ENCODE results near the gene SPTBN5.

SPTBN5 gene

DNA sequence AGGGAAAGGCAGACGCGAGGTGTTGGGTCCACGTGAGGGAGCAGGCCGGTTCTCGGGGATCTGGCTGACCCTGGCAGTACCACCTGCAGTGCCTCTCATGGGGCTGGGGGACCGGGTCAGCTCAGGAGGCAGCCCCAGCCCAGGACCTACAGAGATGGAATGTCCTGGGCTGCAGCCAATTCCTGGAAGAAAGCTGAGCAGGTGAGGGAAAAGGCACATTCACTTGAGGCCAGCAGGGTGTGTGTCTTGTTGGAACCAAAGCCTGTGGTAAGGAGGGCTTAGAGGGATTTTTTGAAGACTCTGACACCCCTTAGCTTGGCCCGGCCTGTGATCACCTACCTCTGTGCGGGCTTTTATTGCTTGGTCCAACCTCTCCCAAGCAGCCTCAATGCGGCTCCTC lies 39.4 kb downstream of the SPTBN5 start:
- TF ChIP-seq, protein P1, sequence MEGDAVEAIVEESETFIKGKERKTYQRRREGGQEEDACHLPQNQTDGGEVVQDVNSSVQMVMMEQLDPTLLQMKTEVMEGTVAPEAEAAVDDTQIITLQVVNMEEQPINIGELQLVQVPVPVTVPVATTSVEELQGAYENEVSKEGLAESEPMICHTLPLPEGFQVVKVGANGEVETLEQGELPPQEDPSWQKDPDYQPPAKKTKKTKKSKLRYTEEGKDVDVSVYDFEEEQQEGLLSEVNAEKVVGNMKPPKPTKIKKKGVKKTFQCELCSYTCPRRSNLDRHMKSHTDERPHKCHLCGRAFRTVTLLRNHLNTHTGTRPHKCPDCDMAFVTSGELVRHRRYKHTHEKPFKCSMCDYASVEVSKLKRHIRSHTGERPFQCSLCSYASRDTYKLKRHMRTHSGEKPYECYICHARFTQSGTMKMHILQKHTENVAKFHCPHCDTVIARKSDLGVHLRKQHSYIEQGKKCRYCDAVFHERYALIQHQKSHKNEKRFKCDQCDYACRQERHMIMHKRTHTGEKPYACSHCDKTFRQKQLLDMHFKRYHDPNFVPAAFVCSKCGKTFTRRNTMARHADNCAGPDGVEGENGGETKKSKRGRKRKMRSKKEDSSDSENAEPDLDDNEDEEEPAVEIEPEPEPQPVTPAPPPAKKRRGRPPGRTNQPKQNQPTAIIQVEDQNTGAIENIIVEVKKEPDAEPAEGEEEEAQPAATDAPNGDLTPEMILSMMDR (IDR thresholded peaks at IDR 0.05; ENCODE audit: low read length): no peak
- TF ChIP-seq EZH2phosphoT487 (IDR thresholded peaks at IDR 0.05; ENCODE audit: low read length): no peak
- no peak for TF ChIP-seq EZH2 (optimal IDR thresholded peaks at IDR 0.05; ENCODE audit: low read depth, low read length)
- no peak for DNase-seq

DNA sequence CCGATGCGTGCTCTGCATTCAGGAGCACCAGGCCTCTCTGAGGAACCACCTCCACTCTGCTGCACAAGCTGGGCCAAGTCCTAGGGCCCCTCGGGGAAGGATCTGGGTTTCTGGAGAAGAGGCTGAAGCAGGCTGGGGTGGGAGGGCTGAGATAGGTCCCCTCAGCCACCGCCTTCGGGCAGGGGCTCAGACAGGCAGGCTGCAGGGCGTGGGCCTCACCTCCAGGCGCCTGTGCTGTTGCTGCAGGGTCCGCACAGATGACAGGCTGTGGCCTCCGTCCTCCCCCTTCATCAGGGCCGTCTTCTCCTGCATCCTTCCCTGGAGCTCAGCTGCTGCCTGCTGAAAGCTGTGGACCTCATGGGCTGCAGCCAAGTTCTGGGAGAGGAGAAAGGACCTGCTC lies 40.0 kb downstream of the SPTBN5 start:
- DNase-seq: no peak
- no peak overlapping the region for H3K9ac ChIP-seq (ENCODE audit: low read length)
- H3K9me2 ChIP-seq (replicated peaks; ENCODE audit: insufficient read depth, low read length): no peaks in the 10 kb centered on the region
- no peak for TF ChIP-seq EZH2phosphoT487 (IDR thresholded peaks at IDR 0.05; ENCODE audit: low read length)
- no peaks in the 10 kb centered on the region for H4K20me1 ChIP-seq (ENCODE audit: insufficient read depth, low read length)
- H3F3A ChIP-seq (ENCODE audit: insufficient read depth, low read length): no peaks in the 10 kb centered on the region
- H3K9me3 ChIP-seq (replicated peaks; ENCODE audit: insufficient read depth, low read length): no peaks in the 10 kb centered on the region
- no peaks in the 10 kb centered on the region for H3K36me3 ChIP-seq (replicated peaks; ENCODE audit: insufficient read depth, low read length)
- no peak overlapping the region for H3K4me2 ChIP-seq (ENCODE audit: low read depth, low read length)
- H2AFZ ChIP-seq (ENCODE audit: low read length): no peak overlapping the region
- H3K27me3 ChIP-seq (replicated peaks; ENCODE audit: insufficient read depth, low read length): no peaks in the 10 kb centered on the region; the same call in 1 of the 2 replicates
- H3K27ac ChIP-seq (ENCODE audit: low read length): no peak overlapping the region
- H3K4me3 ChIP-seq (ENCODE audit: low read length): no peak overlapping the region
- H3K79me2 ChIP-seq (ENCODE audit: low read length): no peaks in the 10 kb centered on the region
- H3K4me1 ChIP-seq (ENCODE audit: low read length): peaks cover 7% of the 10 kb centered on the region; the same call in 1 of the 2 replicates

More for the DNA sequence above, 39.4 kb downstream of the SPTBN5 start:
- Histone ChIP-seq H3K4me3 (ENCODE audit: low read length) (no peak overlapping the region), H3K9ac (ENCODE audit: low read length) (no peak overlapping the region), H4K20me1 (ENCODE audit: insufficient read depth, low read length) (no peaks in the 10 kb centered on the region), H3K9me2 (replicated peaks; ENCODE audit: insufficient read depth, low read length) (no peaks in the 10 kb centered on the region), H3K27me3 (replicated peaks; ENCODE audit: insufficient read depth, low read length) (no peaks in the 10 kb centered on the region; the same call in 1 of the 2 replicates), H2AFZ (ENCODE audit: low read length) (no peak overlapping the region), H3K27ac (ENCODE audit: low read length) (no peak overlapping the region), H3F3A (ENCODE audit: insufficient read depth, low read length) (no peaks in the 10 kb centered on the region), H3K4me1 (ENCODE audit: low read length) (peaks cover 7% of the 10 kb centered on the region; the same call in 1 of the 2 replicates), H3K79me2 (ENCODE audit: low read length) (no peaks in the 10 kb centered on the region), H3K9me3 (replicated peaks; ENCODE audit: insufficient read depth, low read length) (no peaks in the 10 kb centered on the region), H3K36me3 (replicated peaks; ENCODE audit: insufficient read depth, low read length) (no peaks in the 10 kb centered on the region), H3K4me2 (ENCODE audit: low read depth, low read length) (no peak overlapping the region)

DNA sequence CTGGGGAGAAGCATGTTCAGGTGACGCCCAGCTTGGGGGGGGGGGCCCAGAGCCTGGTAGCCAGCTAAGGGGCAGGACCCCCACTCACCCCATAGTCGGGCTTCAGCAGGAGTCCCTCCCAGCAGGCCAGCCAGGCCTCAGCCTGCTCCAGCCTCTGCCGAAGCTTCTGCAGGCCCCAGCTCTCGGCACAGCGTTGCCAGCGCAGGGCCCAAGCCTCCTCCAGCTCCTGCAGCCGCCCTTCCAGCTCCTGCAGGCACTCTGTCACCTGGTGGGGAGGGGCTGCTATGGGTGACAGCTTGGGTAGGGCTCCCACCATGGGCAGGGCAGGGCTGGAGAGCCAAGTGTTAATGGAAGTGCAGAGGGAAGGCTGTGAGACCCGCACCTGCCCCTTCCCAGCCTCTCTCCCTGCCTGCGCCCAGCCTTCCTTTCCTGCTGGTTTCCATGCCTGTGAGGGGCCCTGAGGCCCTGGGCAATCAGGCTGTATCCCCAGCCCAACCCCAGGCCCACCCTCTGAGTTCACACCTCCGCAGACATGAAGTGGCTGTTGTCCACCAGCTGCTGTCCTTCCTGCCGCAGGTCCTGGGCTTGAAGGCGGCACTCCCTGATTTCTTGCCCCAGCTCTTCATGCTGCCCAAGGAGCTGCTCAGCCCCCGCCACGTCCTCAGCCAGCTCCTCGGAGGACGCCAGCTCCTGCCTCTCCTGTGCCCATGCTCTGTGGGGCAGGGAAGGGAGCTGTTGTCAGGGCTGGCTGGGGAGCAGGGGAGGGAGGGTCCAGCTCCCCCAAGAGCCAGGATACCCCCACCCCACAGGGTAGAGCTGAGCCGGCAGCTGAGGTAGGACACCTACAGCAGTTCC lies 40.9 kb downstream of the SPTBN5 start:
- Histone ChIP-seq H3F3A (ENCODE audit: insufficient read depth, low read length) (no peaks in the 10 kb centered on the region), H3K27me3 (replicated peaks; ENCODE audit: insufficient read depth, low read length) (no peaks in the 10 kb centered on the region; the same call in 1 of the 2 replicates), H3K9ac (ENCODE audit: low read length) (no peak overlapping the region), H3K4me3 (ENCODE audit: low read length) (no peak overlapping the region), H3K79me2 (ENCODE audit: low read length) (no peaks in the 10 kb centered on the region), H3K36me3 (replicated peaks; ENCODE audit: insufficient read depth, low read length) (no peaks in the 10 kb centered on the region), H2AFZ (ENCODE audit: low read length) (no peak overlapping the region), H4K20me1 (ENCODE audit: insufficient read depth, low read length) (no peaks in the 10 kb centered on the region), H3K9me3 (replicated peaks; ENCODE audit: insufficient read depth, low read length) (no peaks in the 10 kb centered on the region), H3K4me2 (ENCODE audit: low read depth, low read length) (no peak overlapping the region), H3K27ac (ENCODE audit: low read length) (no peak overlapping the region), H3K4me1 (ENCODE audit: low read length) (peaks cover 7% of the 10 kb centered on the region; the same call in 1 of the 2 replicates), H3K9me2 (replicated peaks; ENCODE audit: insufficient read depth, low read length) (no peaks in the 10 kb centered on the region)
- DNase-seq: no peak
- TF ChIP-seq EZH2 (optimal IDR thresholded peaks at IDR 0.05; ENCODE audit: low read depth, low read length) (no peak), EZH2phosphoT487 (IDR thresholded peaks at IDR 0.05; ENCODE audit: low read length) (no peak)
- TF ChIP-seq, protein P1 (IDR thresholded peaks at IDR 0.05; ENCODE audit: low read length): no peak

Measured in MM.1S (cell line).